Sigmoid colon (tissue), 7 donors: ENCODE data around the gene NAE1. TPM values are rescaled to one million over a fixed set of nuclear protein-coding genes. Genes with fewer than 3 reads are reported as not detected.

ENCODE experiments used
- DNase-seq: peaks from one replicate; pipeline ENCODE4 v3.0.0-alpha.2; 2019
- H3K27ac ChIP-seq, 4 donors: fragments of 200-600 bp; sonication (generic); one replicate each; pipeline ENCODE4 v1.5.1; 2016 to 2019; ENCODE audit warnings: mild to moderate bottlenecking in 1 of 4
- H3K27me3 ChIP-seq, 3 donors: fragments of 200-600 bp; sonication (generic); one replicate each; pipeline ENCODE4 v1.5.1; 2019; ENCODE audit warnings: mild to moderate bottlenecking in 1 of 3
- H3K36me3 ChIP-seq, 4 donors: fragments of 200-600 bp; sonication (generic); one replicate each; pipeline ENCODE4 v1.5.1; 2016 to 2019
- H3K4me1 ChIP-seq, 4 donors: fragments of 200-600 bp; sonication (generic); one replicate each; pipeline ENCODE4 v1.5.1; 2017 to 2019
- H3K4me3 ChIP-seq, 4 donors: fragments of 200-600 bp; sonication (generic); one replicate each; pipeline ENCODE4 v1.5.1; 2017 to 2019; ENCODE audit warnings: mild to moderate bottlenecking in 2 of 4, moderate library complexity in 1 of 4
- H3K9me3 ChIP-seq, 4 donors: fragments of 200-600 bp in 3 of 4; sonication (generic) in 3 of 4; one replicate each; pipeline versions ENCODE4 v1.5.1 to v1.6.1; 2013 to 2019
- CTCF ChIP-seq, 4 experiments: fragments of 450-650 bp in 3 of 4; fragments of 200-600 bp in 1 of 4; IDR thresholded peaks; one replicate each; pipeline ENCODE4 v1.5.1; 2016 to 2019; ENCODE audit warnings: antibody characterized with exemption in 4 of 4, mild to moderate bottlenecking in 3 of 4, moderate library complexity in 2 of 4
- EP300 ChIP-seq, 4 donors: sonication (generic); formaldehyde crosslinking; IDR thresholded peaks; one replicate each; pipeline ENCODE4 v1.6.1; 2017; ENCODE audit warnings: antibody characterized with exemption in 4 of 4
- POLR2A ChIP-seq, 2 donors: fragments of 450-650 bp; IDR thresholded peaks; one replicate each; pipeline ENCODE4 v1.6.1; 2016; ENCODE audit warnings: antibody characterized with exemption in 2 of 2, mild to moderate bottlenecking in 2 of 2, moderate library complexity in 2 of 2
- POLR2AphosphoS5 ChIP-seq, 4 donors: sonication (generic); formaldehyde crosslinking; IDR thresholded peaks; one replicate each; pipeline ENCODE4 v1.6.1; 2017; ENCODE audit warnings: antibody characterized with exemption in 4 of 4
- WGBS, 2 donors: extraction: QIAGEN DNeasy Blood & Tissue Kit; methylation state at CpG; one replicate each; pipeline ENCODE4 v1.1.7; 2013; 5-methylcytosine and 5-hydroxymethylcytosine counted together
- intact Hi-C: fragments of 100-400 bp; cut with DNase I; formaldehyde crosslinking; loops from one replicate; pipeline ENCODE4 v1.15.1; 2023
- polyA plus RNA-seq, 3 donors: library from polyadenylated mRNA; stranded (reverse); fragments of 200-250 nt; gene quantifications; one replicate each; pipeline ENCODE4 v1.2.3, GENCODE V29; 2013
- total RNA-seq, 4 donors: library from RNA; depleted of rRNA; stranded (reverse); fragments of >200 nt; gene quantifications; one replicate each; pipeline ENCODE4 v1.1.0, GENCODE V29; 2016
- donor health status: healthy with polysubstance abuse.
- donor health status: Bipolar disorder and iron deficiency.
- donor health status: healthy.

The NAE1 gene
- total and polyA plus RNA-seq, 7 donors = 34.6 to 58.3 (median 42.4) TPM

DNA sequence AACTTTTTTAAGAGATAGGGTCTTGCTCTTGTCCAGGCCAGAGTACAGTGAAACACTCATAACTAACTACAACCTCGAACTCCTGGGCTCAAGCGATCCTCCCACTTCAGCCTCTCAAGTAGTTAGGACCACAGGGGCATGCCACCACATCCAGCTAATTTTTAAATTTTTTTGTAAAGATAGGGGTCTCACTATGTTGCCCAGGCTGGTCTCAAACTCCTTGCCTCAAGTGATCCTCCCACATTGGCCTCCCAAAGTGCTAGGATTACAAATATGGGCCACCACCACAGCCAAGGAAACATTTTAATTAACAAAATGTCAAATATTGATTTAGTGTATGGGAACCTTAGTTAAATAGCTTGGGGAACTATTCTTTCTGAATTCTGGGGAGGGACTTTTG is 76.6 kb downstream of the NAE1 start:
- TF ChIP-seq POLR2AphosphoS5 (IDR thresholded peaks at IDR 0.05) (no peak), EP300 (IDR thresholded peaks at IDR 0.05) (no peak), CTCF (IDR thresholded peaks at IDR 0.05) (no peak), POLR2A (IDR thresholded peaks at IDR 0.05) (no peak)
- 94 to 95% methylated on average over 2 of the region's 2 CpGs for WGBS, 2 donors
- no peaks in the 10 kb centered on the region for H3K9me3 ChIP-seq
- intact Hi-C loops = loop anchor here (5.0 to 10.0 kb wide), 4 partner anchors 92 to 349 kb away; partner anchors contain the start of genes CKLF and TK2
- H3K4me3 ChIP-seq = no peak overlapping the region
- no peaks in the 10 kb centered on the region for H3K27me3 ChIP-seq
- H3K4me1 ChIP-seq = peaks cover 0 to 23% (median 22%) of the 10 kb centered on the region in 4 donors
- peaks cover 0 to 1% (median 0%) of the 10 kb centered on the region in 4 donors for H3K36me3 ChIP-seq
- no peak overlapping the region for H3K27ac ChIP-seq
- DNase-seq = no peak

- Histone ChIP-seq H3K4me3 (no peak overlapping the region), H3K27me3 (no peaks in the 10 kb centered on the region), H3K9me3 (no peaks in the 10 kb centered on the region), H3K27ac (no peak overlapping the region), H3K4me1 (peaks cover 0 to 34% (median 32%) of the 10 kb centered on the region in 4 donors), H3K36me3 (peaks cover 0 to 12% (median 0%) of the 10 kb centered on the region in 4 donors)
- intact Hi-C loops = loop anchor here (5.0 to 10.0 kb wide), 4 partner anchors 91 to 348 kb away; partner anchors contain the start of genes CKLF and TK2
- no peak for TF ChIP-seq POLR2AphosphoS5 (IDR thresholded peaks at IDR 0.05)
- TF ChIP-seq CTCF (IDR thresholded peaks at IDR 0.05) = no peak
- no peak for TF ChIP-seq POLR2A (IDR thresholded peaks at IDR 0.05)
- no peak for TF ChIP-seq EP300 (IDR thresholded peaks at IDR 0.05)
- 97% methylated on average over 2 of the region's 2 CpGs for WGBS, 2 donors
- no peak for DNase-seq
Measured at GRCh38 chr16:66752958-66753357, 77.8 kb downstream of the NAE1 start.

Other genes starting within 250 kb of the NAE1 start
- 10 to 100 TPM; 12.5 to 18.8 (median 17.3) TPM for gene CMTM3, start 226.3 kb downstream of the NAE1 start, total RNA-seq
- 10 to 100 TPM in 2 of 3 donors, 1 to 10 TPM in 1; 8.6 to 15.5 (median 10.2) TPM for gene CMTM3, start 226.3 kb downstream of the NAE1 start, polyA plus RNA-seq
- gene CMTM4, start 134.2 kb downstream of the NAE1 start, total RNA-seq = 10 to 100 TPM in 2 of 4 donors, 1 to 10 TPM in 2; 6.1 to 12.5 (median 9.4) TPM
- 10 to 100 TPM; 27.0 to 65.1 (median 40.2) TPM for gene CMTM4, start 134.2 kb downstream of the NAE1 start, polyA plus RNA-seq
- gene DYNC1LI2, start 79.4 kb downstream of the NAE1 start, total RNA-seq = 100 to 1,000 TPM; 164 to 327 (median 261) TPM
- gene DYNC1LI2, start 79.4 kb downstream of the NAE1 start, polyA plus RNA-seq = 10 to 100 TPM; 52.9 to 68.7 (median 60.8) TPM
- under 1 TPM in 1 of 4 donors, not detected in 3; under 0.01 TPM for gene TERB1, start 29.4 kb downstream of the NAE1 start, total RNA-seq
- under 1 TPM in 1 of 3 donors, not detected in 2; 0.03 TPM for gene TERB1, start 29.4 kb downstream of the NAE1 start, polyA plus RNA-seq
- 1 to 10 TPM in 1 of 4 donors, not detected in 3; 1.9 TPM for gene CA7, start 13.4 kb upstream of the NAE1 start, total RNA-seq
- gene CA7, start 13.4 kb upstream of the NAE1 start, polyA plus RNA-seq = 100 to 1,000 TPM; 112 to 188 (median 154) TPM
- 1 to 10 TPM; 2.6 to 8.3 (median 4.7) TPM for gene PDP2, start 49.5 kb upstream of the NAE1 start, total RNA-seq
- 1 to 10 TPM; 3.0 to 6.1 (median 5.1) TPM for gene PDP2, start 49.5 kb upstream of the NAE1 start, polyA plus RNA-seq
- not detected for gene CDH16, start 87.9 kb upstream of the NAE1 start, total RNA-seq
- gene CDH16, start 87.9 kb upstream of the NAE1 start, polyA plus RNA-seq = under 1 TPM in 2 of 3 donors, not detected in 1; 0.19 to 0.60 TPM
- 10 to 100 TPM; 10.9 to 31.2 (median 16.3) TPM for gene RRAD, start 94.6 kb upstream of the NAE1 start, total RNA-seq
- gene RRAD, start 94.6 kb upstream of the NAE1 start, polyA plus RNA-seq = 1 to 10 TPM; 1.2 to 5.5 (median 1.8) TPM
- gene CIAO2B, start 103.4 kb upstream of the NAE1 start, total RNA-seq = 100 to 1,000 TPM in 1 of 4 donors, 10 to 100 TPM in 3; 71.7 to 121 (median 82.8) TPM
- gene CIAO2B, start 103.4 kb upstream of the NAE1 start, polyA plus RNA-seq = 100 to 1,000 TPM; 193 to 219 (median 214) TPM
- gene CES2, start 104.5 kb upstream of the NAE1 start, total RNA-seq = 10 to 100 TPM; 21.8 to 25.5 (median 23.0) TPM
- gene CES2, start 104.5 kb upstream of the NAE1 start, polyA plus RNA-seq = 100 to 1,000 TPM in 1 of 3 donors, 10 to 100 TPM in 2; 53.4 to 163 (median 67.9) TPM
- 1 to 10 TPM in 1 of 4 donors, under 1 TPM in 2, not detected in 1; 0.16 to 2.5 (median 0.55) TPM for gene CES3, start 130.3 kb upstream of the NAE1 start, total RNA-seq
- 10 to 100 TPM; 10.8 to 48.4 (median 13.2) TPM for gene CES3, start 130.3 kb upstream of the NAE1 start, polyA plus RNA-seq
- 1 to 10 TPM; 3.6 to 7.5 (median 4.1) TPM for gene CES4A, start 157.6 kb upstream of the NAE1 start, total RNA-seq
- 1 to 10 TPM; 2.3 to 7.3 (median 3.0) TPM for gene CES4A, start 157.6 kb upstream of the NAE1 start, polyA plus RNA-seq
- gene CBFB, start 198.2 kb upstream of the NAE1 start, total RNA-seq = 10 to 100 TPM; 21.3 to 28.0 (median 24.8) TPM
- 10 to 100 TPM in 1 of 3 donors, 1 to 10 TPM in 2; 9.6 to 19.3 (median 9.7) TPM for gene CBFB, start 198.2 kb upstream of the NAE1 start, polyA plus RNA-seq